Stomach (tissue), 4 donors: ENCODE data around the gene RANBP1.
A peak's percentile ranks its signal among the peaks of the same experiment; 100 is the strongest.

Experiments used
- CTCF ChIP-seq, 7 experiments: fragments of 450-650 bp in 4 of 7; fragments of 200-600 bp in 3 of 7; sonication (generic) in 3 of 7; IDR thresholded peaks; one replicate each; pipeline ENCODE4 v1.5.1; 2016 to 2019; ENCODE audit warnings: antibody characterized with exemption in 7 of 7, control low read depth in 2 of 7, mild to moderate bottlenecking in 1 of 7
- EP300 ChIP-seq: sonication (generic); formaldehyde crosslinking; IDR thresholded peaks from one replicate; pipeline ENCODE4 v1.6.1; 2017; ENCODE audit warnings: antibody characterized with exemption
- POLR2A ChIP-seq, 4 donors: fragments of 450-650 bp; IDR thresholded peaks; one replicate each; pipeline ENCODE4 v1.6.1; 2016; ENCODE audit warnings: antibody characterized with exemption in 4 of 4, control low read depth in 2 of 4, mild to moderate bottlenecking in 1 of 4, moderate library complexity in 1 of 4

DNA sequence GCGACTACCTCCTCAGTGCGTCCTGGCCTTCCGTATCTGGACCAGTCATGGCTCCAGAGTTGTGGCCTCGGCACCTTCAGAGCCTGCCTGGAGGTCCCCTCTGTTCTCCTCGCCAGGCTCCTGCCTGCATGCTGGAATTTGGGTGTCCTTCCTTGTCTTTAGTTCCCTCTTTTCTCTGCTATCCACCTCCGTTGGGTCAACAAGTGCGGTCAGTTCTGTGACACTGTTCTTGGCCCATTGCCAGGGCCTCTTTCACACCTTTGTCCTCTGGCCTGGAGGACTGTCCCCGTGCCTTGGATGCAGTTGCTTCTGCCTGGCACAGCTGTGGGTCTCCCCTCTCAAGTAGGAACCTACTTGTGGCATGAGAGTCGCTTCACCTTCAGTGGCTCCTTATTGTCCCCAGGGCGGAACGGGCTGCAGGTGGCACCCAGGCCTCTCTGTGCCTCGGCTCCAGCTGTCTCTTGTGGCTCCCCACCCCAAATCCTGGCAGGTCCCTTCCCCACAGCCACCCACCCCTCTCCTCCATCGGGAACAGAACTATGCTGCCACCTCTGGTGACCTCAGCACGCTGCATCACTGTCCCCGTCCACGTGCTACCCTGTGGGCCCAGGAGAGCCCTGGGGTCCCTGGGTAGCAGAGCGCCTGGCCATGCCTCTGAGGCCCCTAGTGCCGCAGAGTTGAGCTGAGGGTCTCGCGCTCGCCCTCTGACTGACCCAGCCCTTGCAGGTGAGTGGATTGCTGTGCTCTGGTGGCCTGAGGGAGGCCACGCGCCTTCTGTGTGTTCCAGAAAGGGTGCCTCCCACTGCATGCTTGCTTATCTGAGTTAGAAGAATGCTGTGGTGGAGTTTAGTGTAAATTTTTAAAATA lies 31.1 kb upstream of the RANBP1 start:
- TF ChIP-seq CTCF (IDR thresholded peaks at IDR 0.05) (peak in 4 of 7 experiments; percentile 6 to 15 (median 12)), EP300 (no peak), POLR2A (IDR thresholded peaks at IDR 0.05) (no peak)
